ENCODE data around the gene GCK.

- TF ChIP-seq POLR2A (IDR thresholded peaks at IDR 0.05): no peak
- TF ChIP-seq, protein P1, sequence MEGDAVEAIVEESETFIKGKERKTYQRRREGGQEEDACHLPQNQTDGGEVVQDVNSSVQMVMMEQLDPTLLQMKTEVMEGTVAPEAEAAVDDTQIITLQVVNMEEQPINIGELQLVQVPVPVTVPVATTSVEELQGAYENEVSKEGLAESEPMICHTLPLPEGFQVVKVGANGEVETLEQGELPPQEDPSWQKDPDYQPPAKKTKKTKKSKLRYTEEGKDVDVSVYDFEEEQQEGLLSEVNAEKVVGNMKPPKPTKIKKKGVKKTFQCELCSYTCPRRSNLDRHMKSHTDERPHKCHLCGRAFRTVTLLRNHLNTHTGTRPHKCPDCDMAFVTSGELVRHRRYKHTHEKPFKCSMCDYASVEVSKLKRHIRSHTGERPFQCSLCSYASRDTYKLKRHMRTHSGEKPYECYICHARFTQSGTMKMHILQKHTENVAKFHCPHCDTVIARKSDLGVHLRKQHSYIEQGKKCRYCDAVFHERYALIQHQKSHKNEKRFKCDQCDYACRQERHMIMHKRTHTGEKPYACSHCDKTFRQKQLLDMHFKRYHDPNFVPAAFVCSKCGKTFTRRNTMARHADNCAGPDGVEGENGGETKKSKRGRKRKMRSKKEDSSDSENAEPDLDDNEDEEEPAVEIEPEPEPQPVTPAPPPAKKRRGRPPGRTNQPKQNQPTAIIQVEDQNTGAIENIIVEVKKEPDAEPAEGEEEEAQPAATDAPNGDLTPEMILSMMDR (IDR thresholded peaks at IDR 0.05): no peak
Observed at GRCh38 chr7:44096326-44096881, 92.8 kb downstream of the GCK start.

Data from Peyer's patch (tissue), 4 donors.